ENCODE measurements around the gene DAAM2.

DNA sequence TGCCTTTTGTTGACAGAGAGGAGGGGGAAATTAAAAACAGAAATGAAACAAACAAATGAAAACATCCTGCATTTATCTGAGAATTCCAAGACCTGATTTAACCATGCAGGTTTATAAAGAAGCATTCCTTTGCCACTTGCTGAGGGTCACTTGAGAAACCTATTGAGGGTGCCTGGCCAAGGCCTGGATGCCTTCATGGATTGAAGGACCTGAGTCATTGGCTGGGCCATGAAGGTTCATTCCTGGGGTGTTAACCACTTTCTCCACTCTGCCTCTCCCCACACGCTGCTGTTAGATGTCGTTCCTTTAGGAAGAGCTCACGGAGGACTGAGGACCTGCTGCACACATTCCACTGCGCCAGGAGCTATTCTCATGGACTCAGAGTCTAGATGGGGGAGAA, 49.7 kb downstream of the DAAM2 start:
- TF ChIP-seq, protein P1, sequence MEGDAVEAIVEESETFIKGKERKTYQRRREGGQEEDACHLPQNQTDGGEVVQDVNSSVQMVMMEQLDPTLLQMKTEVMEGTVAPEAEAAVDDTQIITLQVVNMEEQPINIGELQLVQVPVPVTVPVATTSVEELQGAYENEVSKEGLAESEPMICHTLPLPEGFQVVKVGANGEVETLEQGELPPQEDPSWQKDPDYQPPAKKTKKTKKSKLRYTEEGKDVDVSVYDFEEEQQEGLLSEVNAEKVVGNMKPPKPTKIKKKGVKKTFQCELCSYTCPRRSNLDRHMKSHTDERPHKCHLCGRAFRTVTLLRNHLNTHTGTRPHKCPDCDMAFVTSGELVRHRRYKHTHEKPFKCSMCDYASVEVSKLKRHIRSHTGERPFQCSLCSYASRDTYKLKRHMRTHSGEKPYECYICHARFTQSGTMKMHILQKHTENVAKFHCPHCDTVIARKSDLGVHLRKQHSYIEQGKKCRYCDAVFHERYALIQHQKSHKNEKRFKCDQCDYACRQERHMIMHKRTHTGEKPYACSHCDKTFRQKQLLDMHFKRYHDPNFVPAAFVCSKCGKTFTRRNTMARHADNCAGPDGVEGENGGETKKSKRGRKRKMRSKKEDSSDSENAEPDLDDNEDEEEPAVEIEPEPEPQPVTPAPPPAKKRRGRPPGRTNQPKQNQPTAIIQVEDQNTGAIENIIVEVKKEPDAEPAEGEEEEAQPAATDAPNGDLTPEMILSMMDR (IDR thresholded peaks at IDR 0.05): no peak
- no peak for TF ChIP-seq POLR2A (IDR thresholded peaks at IDR 0.05)

All from esophagus squamous epithelium (tissue), 4 donors.